HL-60/S4 treated with retinoic acid at 250 ng/mL for 4 days and 3 days (cell line): ENCODE data around the gene ARHGAP8.

ENCODE experiments used
- in situ Hi-C: fragments of 300-500 bp; cut with MboI; formaldehyde crosslinking; loops from 2 replicates; pipeline ENCODE4 v1.7.0; 2022; ENCODE audit warnings: low sequenced_read_pairs

ARHGAP8 gene

GRCh38 chr22:44752285-44753188 is at the start of gene ARHGAP8:
Gene ARHGAP8 (plus strand): TSS chr22:44752575. CDS start chr22:44786528, 33,953 bp downstream.
- in situ Hi-C loops: no loop called here

- in situ Hi-C loops: no loop called here
Observed at GRCh38 chr22:44703255-44703870, 49.0 kb upstream of the ARHGAP8 start.

GRCh38 chr22:44704159-44705021 is 48.0 kb upstream of the ARHGAP8 start:
- in situ Hi-C loops: no loop called here

- in situ Hi-C loops: no loop called here
Observed at GRCh38 chr22:44705022-44705297, 47.4 kb upstream of the ARHGAP8 start.

- in situ Hi-C loops: no loop called here
Observed at GRCh38 chr22:44706488-44706887, 45.9 kb upstream of the ARHGAP8 start.

- in situ Hi-C loops: no loop called here
Observed at GRCh38 chr22:44707178-44707577, 45.2 kb upstream of the ARHGAP8 start.

GRCh38 chr22:44707752-44708151 is 44.6 kb upstream of the ARHGAP8 start:
- in situ Hi-C loops: no loop called here

GRCh38 chr22:44709881-44710392 is 42.4 kb upstream of the ARHGAP8 start:
- in situ Hi-C loops: no loop called here

GRCh38 chr22:44710474-44711240 is 41.7 kb upstream of the ARHGAP8 start:
- in situ Hi-C loops: no loop called here

- in situ Hi-C loops: no loop called here
Observed at GRCh38 chr22:44711241-44711560, 41.2 kb upstream of the ARHGAP8 start.

- in situ Hi-C loops: no loop called here
Observed at GRCh38 chr22:44711690-44712555, 40.5 kb upstream of the ARHGAP8 start.

- in situ Hi-C loops: no loop called here
Observed at GRCh38 chr22:44712962-44713361, 39.4 kb upstream of the ARHGAP8 start.

- in situ Hi-C loops: no loop called here
Observed at GRCh38 chr22:44714703-44715350, 37.5 kb upstream of the ARHGAP8 start.

GRCh38 chr22:44718418-44718817 is 34.0 kb upstream of the ARHGAP8 start:
- in situ Hi-C loops: no loop called here

- in situ Hi-C loops: no loop called here
Observed at GRCh38 chr22:44719586-44720368, 32.6 kb upstream of the ARHGAP8 start.

GRCh38 chr22:44721213-44721612 is 31.2 kb upstream of the ARHGAP8 start:
- in situ Hi-C loops: no loop called here

- in situ Hi-C loops: no loop called here
Observed at GRCh38 chr22:44722611-44723010, 29.8 kb upstream of the ARHGAP8 start.

- in situ Hi-C loops: no loop called here
Observed at GRCh38 chr22:44723801-44724200, 28.6 kb upstream of the ARHGAP8 start.
